DOHH2 (cell line): ENCODE data around the gene CPA3.

Source experiments
- H3F3A ChIP-seq: fragments of 200-600 bp; sonication (generic), shearing (Covaris generic); 2 replicates; pipeline ENCODE4 v1.6.0; 2016; ENCODE audit warnings: antibody characterized with exemption, mild to moderate bottlenecking; ENCODE audit not compliant: control insufficient read depth, insufficient read depth
- H3K27ac ChIP-seq: fragments of 200-600 bp; sonication (generic); 2 replicates; pipeline ENCODE4 v1.5.1; 2014; ENCODE audit warnings: low read depth, mild to moderate bottlenecking, low read length, moderate library complexity
- H3K27me3 ChIP-seq: fragments of 200-600 bp; sonication (generic); 2 replicates; pipeline ENCODE4 v1.6.1; 2014; ENCODE audit warnings: mild to moderate bottlenecking, low read length, mixed read lengths; ENCODE audit not compliant: control insufficient read depth
- H3K36me3 ChIP-seq: fragments of 200-600 bp; sonication (generic); 2 replicates; pipeline ENCODE4 v1.6.1; 2014; ENCODE audit warnings: mild to moderate bottlenecking, low read length, moderate library complexity, mixed read lengths; ENCODE audit not compliant: control insufficient read depth
- H3K4me1 ChIP-seq: fragments of 200-600 bp; sonication (generic); 2 replicates; pipeline ENCODE4 v1.6.1; 2014; ENCODE audit warnings: mild to moderate bottlenecking, low read length, mixed read lengths; ENCODE audit not compliant: control insufficient read depth
- H3K4me2 ChIP-seq: fragments of 200-600 bp; sonication (generic); 2 replicates; pipeline ENCODE4 v1.6.0; 2014; ENCODE audit warnings: mild to moderate bottlenecking, low read length, moderate library complexity
- H3K4me3 ChIP-seq: fragments of 200-600 bp; sonication (generic); 2 replicates; pipeline ENCODE4 v1.5.1; 2014; ENCODE audit warnings: mild to moderate bottlenecking, low read length, mixed read lengths
- H3K79me2 ChIP-seq: fragments of 200-600 bp; sonication (generic); 2 replicates; pipeline ENCODE4 v1.6.1; 2014; ENCODE audit warnings: mild to moderate bottlenecking, low read length, mixed read lengths; ENCODE audit not compliant: control insufficient read depth
- H3K9me2 ChIP-seq: fragments of 200-600 bp; sonication (generic); replicated peaks from 2 replicates; pipeline ENCODE4 v1.6.1; 2014; ENCODE audit warnings: mild to moderate bottlenecking, low read length, mixed read lengths; ENCODE audit not compliant: control insufficient read depth
- H3K9me3 ChIP-seq: fragments of 200-600 bp; sonication (generic); 2 replicates; pipeline ENCODE4 v1.6.1; 2014; ENCODE audit warnings: antibody characterized with exemption, low read length, mixed read lengths; ENCODE audit not compliant: control insufficient read depth, insufficient read depth
- H4K20me1 ChIP-seq: fragments of 200-600 bp; sonication (generic); 2 replicates; pipeline ENCODE4 v1.6.0; 2014; ENCODE audit warnings: low read depth, mild to moderate bottlenecking, antibody characterized with exemption, low read length, moderate library complexity; ENCODE audit not compliant: control insufficient read depth, insufficient read depth
- CTCF ChIP-seq: fragments of 200-600 bp; sonication (generic); IDR thresholded peaks from one replicate; pipeline ENCODE4 v1.5.1; 2014; ENCODE audit warnings: antibody characterized with exemption, mild to moderate bottlenecking, low read depth, low read length; ENCODE audit not compliant: poor library complexity, severe bottlenecking
- EZH2phosphoT487 ChIP-seq: fragments of 200-600 bp; sonication (generic); IDR thresholded peaks from 2 replicates; pipeline ENCODE4 v1.6.1; 2017; ENCODE audit warnings: borderline replicate concordance, mild to moderate bottlenecking, antibody characterized with exemption, low read length, moderate library complexity, mixed read lengths

Gene CPA3

GRCh38 chr3:148945116-148945515 is 80.0 kb downstream of the CPA3 start:
- no peaks in the 10 kb centered on the region for H3K9me3 ChIP-seq
- no peaks in the 10 kb centered on the region for H3K27me3 ChIP-seq
- TF ChIP-seq EZH2phosphoT487 = no peak
- no peak for TF ChIP-seq CTCF
- no peak overlapping the region for H3K4me3 ChIP-seq
- H3K36me3 ChIP-seq = no peaks in the 10 kb centered on the region
- no peaks in the 10 kb centered on the region for H3K79me2 ChIP-seq
- H3K27ac ChIP-seq = no peak overlapping the region
- no peak overlapping the region for H3K4me2 ChIP-seq
- no peaks in the 10 kb centered on the region for H3K4me1 ChIP-seq
- H3K9me2 ChIP-seq = no peaks in the 10 kb centered on the region
- no peaks in the 10 kb centered on the region for H3F3A ChIP-seq
- H4K20me1 ChIP-seq = no peaks in the 10 kb centered on the region
